Caco-2 (cell line): Measurements from ENCODE around the gene MID2. TPM values are rescaled to one million over a fixed set of nuclear protein-coding genes. Genes with fewer than 3 reads are reported as not detected.
"Not testable (repeated sequence)": the region's sequence is repeated elsewhere in the genome, so short reads cannot be mapped to it uniquely, and the experiment has no call there.

ENCODE experiments used
- BruUV-seq: library from RNA; stranded (reverse); fragments of 400-500 nt; replicated peaks from 2 replicates; lab custom pipeline; 2021; lab: Mats Ljungman, UMichigan
- CTCF ChIA-PET: fragments of 300-600 bp; sonication (Branson Sonifier 250); formaldehyde crosslinking; loops from one replicate; lab custom pipeline; 2022; ENCODE audit warnings: antibody characterized with exemption; lab: Charles Lee
- POLR2A ChIA-PET: fragments of 300-600 bp; sonication (Branson Sonifier 250); formaldehyde crosslinking; loops from one replicate; lab custom pipeline; 2022; ENCODE audit warnings: antibody characterized with exemption; lab: Charles Lee
- DNase-seq, 2 experiments: peaks; one replicate each; pipeline versions ENCODE4 v3.0.0 to v3.0.0-alpha.2; 2020 to 2022
- H3K27me3 ChIP-seq: replicated peaks from 2 replicates; pipeline ENCODE4 v1.6.0; 2011; ENCODE audit warnings: low read length; ENCODE audit not compliant: control insufficient read depth, insufficient read depth
- H3K36me3 ChIP-seq: 2 replicates; pipeline ENCODE4 v1.5.1; 2011; ENCODE audit warnings: low read length; ENCODE audit not compliant: control insufficient read depth, insufficient read depth
- H3K4me1 ChIP-seq: fragments of 250-450 bp; sonication (Bioruptor Pico); 2 replicates; pipeline ENCODE4 v1.5.1; 2020; ENCODE audit warnings: mild to moderate bottlenecking
- H3K4me3 ChIP-seq: 2 replicates; pipeline ENCODE4 v1.5.1; 2011; ENCODE audit warnings: low read depth, mild to moderate bottlenecking, control low read depth, low read length
- H3K9me3 ChIP-seq: fragments of 250-450 bp; sonication (Bioruptor Pico); 2 replicates; pipeline ENCODE4 v1.5.1; 2020; ENCODE audit warnings: mild to moderate bottlenecking, moderate library complexity
- H3K27ac Mint-ChIP-seq: one replicate; pipeline ENCODE4 v1.8.0; 2022; ENCODE audit warnings: mixed read lengths; ENCODE audit not compliant: unreplicated experiment
- H3K27me3 Mint-ChIP-seq: one replicate; pipeline ENCODE4 v1.8.0; 2022; ENCODE audit warnings: mixed read lengths; ENCODE audit not compliant: insufficient read depth, unreplicated experiment
- H3K36me3 Mint-ChIP-seq: one replicate; pipeline ENCODE4 v1.8.0; 2022; ENCODE audit warnings: mild to moderate bottlenecking, mixed read lengths; ENCODE audit not compliant: insufficient read depth, unreplicated experiment
- H3K4me1 Mint-ChIP-seq: one replicate; pipeline ENCODE4 v1.8.0; 2022; ENCODE audit warnings: low read depth, mixed read lengths; ENCODE audit not compliant: unreplicated experiment
- H3K4me3 Mint-ChIP-seq: one replicate; pipeline ENCODE4 v1.8.0; 2022; ENCODE audit warnings: mild to moderate bottlenecking, moderate library complexity, mixed read lengths; ENCODE audit not compliant: unreplicated experiment
- H3K9me3 Mint-ChIP-seq: one replicate; pipeline ENCODE4 v1.8.0; 2022; ENCODE audit warnings: mixed read lengths; ENCODE audit not compliant: unreplicated experiment
- intact Hi-C: fragments of 100-400 bp; cut with micrococcal nuclease; formaldehyde crosslinking; loops from one replicate; pipeline ENCODE4 v1.10.0; 2022; ENCODE audit not compliant: unreplicated experiment
- total RNA-seq: library from RNA; stranded (reverse); gene quantifications from 2 replicates; pipeline ENCODE4 v1.2.3, GENCODE V29; 2022
- TF ChIP-seq, protein P1 (sequence below), 2 experiments: fragments of 200-600 bp in 1 of 2; IDR thresholded peaks; 1 replicate in 1 of 2; 2 replicates in 1 of 2; pipeline versions ENCODE4 v1.5.1 to v1.8.0; 2011 to 2022; ENCODE audit warnings: antibody characterized with exemption in 1 of 2, control low read depth in 1 of 2, inconsistent platforms in 1 of 2, low read depth in 1 of 2, low read length in 1 of 2, mild to moderate bottlenecking in 1 of 2, moderate library complexity in 1 of 2; ENCODE audit not compliant: insufficient read depth in 1 of 2, severe bottlenecking in 1 of 2, unreplicated experiment in 1 of 2

MID2 gene
- total RNA-seq, 1 experiment from 2014 or later: 1.9 TPM

DNA sequence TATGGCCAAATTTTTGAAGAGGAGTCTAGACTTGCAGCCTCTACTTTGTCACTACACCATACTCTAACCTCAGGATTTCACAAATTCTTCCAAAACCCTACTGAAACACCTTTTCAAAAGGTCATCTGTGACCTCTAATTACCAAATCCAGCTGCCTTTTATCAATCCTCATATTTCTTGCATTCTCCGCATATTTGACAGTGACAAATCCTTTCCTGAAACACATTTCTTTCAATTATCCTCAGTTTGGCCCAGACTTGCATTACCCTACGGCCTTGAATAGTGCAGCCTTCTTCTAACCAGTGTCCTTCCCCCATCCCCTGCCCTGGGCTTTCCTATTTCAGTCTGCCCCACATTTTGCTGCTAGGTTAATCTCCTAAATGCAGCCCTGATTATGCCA is 25.5 kb downstream of the MID2 start:
- Mint-ChIP-seq H3K27me3 (no peaks in the 10 kb centered on the region), H3K4me3 (no peak overlapping the region), H3K4me1 (peaks cover 7% of the 10 kb centered on the region), H3K36me3 (no peaks in the 10 kb centered on the region), H3K27ac (no peak overlapping the region), H3K9me3 (no peaks in the 10 kb centered on the region)
- Histone ChIP-seq H3K27me3 (no peaks in the 10 kb centered on the region), H3K4me3 (no peak overlapping the region), H3K36me3 (no peaks in the 10 kb centered on the region), H3K4me1 (no peaks in the 10 kb centered on the region), H3K9me3 (no peaks in the 10 kb centered on the region)
- POLR2A ChIA-PET: no interaction called here
- TF ChIP-seq, protein P1, sequence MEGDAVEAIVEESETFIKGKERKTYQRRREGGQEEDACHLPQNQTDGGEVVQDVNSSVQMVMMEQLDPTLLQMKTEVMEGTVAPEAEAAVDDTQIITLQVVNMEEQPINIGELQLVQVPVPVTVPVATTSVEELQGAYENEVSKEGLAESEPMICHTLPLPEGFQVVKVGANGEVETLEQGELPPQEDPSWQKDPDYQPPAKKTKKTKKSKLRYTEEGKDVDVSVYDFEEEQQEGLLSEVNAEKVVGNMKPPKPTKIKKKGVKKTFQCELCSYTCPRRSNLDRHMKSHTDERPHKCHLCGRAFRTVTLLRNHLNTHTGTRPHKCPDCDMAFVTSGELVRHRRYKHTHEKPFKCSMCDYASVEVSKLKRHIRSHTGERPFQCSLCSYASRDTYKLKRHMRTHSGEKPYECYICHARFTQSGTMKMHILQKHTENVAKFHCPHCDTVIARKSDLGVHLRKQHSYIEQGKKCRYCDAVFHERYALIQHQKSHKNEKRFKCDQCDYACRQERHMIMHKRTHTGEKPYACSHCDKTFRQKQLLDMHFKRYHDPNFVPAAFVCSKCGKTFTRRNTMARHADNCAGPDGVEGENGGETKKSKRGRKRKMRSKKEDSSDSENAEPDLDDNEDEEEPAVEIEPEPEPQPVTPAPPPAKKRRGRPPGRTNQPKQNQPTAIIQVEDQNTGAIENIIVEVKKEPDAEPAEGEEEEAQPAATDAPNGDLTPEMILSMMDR (IDR thresholded peaks at IDR 0.05; ENCODE audit: insufficient read depth in 1 of 2, low read depth in 1 of 2, low read length in 1 of 2, severe bottlenecking in 1 of 2, unreplicated experiment in 1 of 2): no peak
- CTCF ChIA-PET: no interaction called here
- BruUV-seq: no TSS peak
- intact Hi-C loops: no loop called here
- DNase-seq: no peak

DNA sequence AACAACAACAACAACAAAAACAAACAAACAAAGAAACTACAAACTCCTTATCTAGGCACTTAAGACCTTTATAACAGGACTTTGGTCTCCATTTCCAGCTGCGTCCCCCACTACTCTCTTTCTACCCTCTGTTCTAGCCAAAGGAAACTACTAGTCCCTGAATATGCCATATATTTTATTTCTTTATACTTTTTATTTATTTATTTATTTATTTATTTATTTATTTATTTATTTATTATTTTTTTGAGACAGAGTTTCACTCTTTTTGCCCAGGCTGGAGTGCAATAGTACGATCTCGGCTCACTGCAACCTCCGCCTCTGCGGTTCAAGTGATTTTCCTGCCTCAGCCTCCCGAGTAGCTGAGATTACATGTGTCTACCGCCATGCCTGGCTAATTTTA is 26.0 kb downstream of the MID2 start:
- BruUV-seq, intact Hi-C loops, H3K4me1 Mint-ChIP-seq, DNase-seq, H3K4me1 ChIP-seq, H3K9me3 ChIP-seq, H3K4me3 ChIP-seq, H3K27me3 Mint-ChIP-seq, H3K27me3 ChIP-seq, H3K36me3 Mint-ChIP-seq, H3K27ac Mint-ChIP-seq, CTCF ChIA-PET, H3K36me3 ChIP-seq, H3K9me3 Mint-ChIP-seq, H3K4me3 Mint-ChIP-seq, POLR2A ChIA-PET: not testable (repeated sequence)

DNA sequence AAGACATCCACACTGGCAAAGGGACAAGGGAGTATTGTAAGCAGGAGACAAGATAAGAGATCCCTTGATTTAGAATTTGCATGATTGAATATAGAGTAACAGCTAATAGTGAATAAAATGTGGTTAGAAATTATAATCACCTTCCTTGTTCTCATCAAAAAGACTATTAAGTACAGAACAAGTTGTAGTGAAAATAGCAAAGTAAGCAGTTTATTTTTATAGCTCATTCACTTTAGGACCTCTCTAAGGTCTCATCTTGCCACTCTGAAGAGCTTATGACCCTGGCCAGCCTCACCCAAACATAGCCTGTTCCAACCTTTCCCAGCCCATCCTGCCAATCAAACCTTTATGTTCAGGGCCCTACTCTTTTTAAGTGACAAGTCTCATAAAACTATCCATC is 30.6 kb downstream of the MID2 start:
- H3K9me3 Mint-ChIP-seq: no peaks in the 10 kb centered on the region
- no TSS peak for BruUV-seq
- Histone ChIP-seq H3K9me3 (no peaks in the 10 kb centered on the region), H3K27me3 (no peaks in the 10 kb centered on the region), H3K36me3 (no peaks in the 10 kb centered on the region), H3K4me1 (no peaks in the 10 kb centered on the region), H3K4me3 (no peak overlapping the region)
- H3K36me3 Mint-ChIP-seq: no peaks in the 10 kb centered on the region
- H3K4me1 Mint-ChIP-seq: peaks cover 3% of the 10 kb centered on the region
- DNase-seq: no peak
- H3K27me3 Mint-ChIP-seq: no peaks in the 10 kb centered on the region
- H3K4me3 Mint-ChIP-seq: no peak overlapping the region
- TF ChIP-seq, protein P1 (IDR thresholded peaks at IDR 0.05; ENCODE audit: insufficient read depth in 1 of 2, low read depth in 1 of 2, low read length in 1 of 2, severe bottlenecking in 1 of 2, unreplicated experiment in 1 of 2): no peak
- POLR2A ChIA-PET: no interaction called here
- H3K27ac Mint-ChIP-seq: no peak overlapping the region
- CTCF ChIA-PET: no interaction called here
- intact Hi-C loops: no loop called here

DNA sequence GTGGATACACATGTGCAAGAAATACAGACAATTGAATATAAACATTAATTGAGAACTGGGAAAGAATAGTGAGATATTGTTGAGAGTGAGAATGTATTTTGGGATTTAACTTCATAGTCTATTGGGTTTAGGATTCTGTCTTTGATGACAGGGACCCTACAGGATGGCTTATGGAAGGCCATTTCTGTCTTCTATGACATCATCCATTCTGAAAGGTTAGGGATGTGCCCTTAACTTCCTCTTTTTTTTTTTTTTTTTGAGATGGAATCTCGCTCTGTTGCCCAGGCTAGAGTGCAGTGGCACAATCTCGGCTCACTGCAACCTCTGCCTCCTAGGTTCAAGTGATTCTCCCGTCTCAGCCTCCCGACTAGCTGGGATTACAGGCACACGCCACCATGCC is 31.4 kb downstream of the MID2 start:
- POLR2A ChIA-PET, H3K27ac Mint-ChIP-seq, H3K27me3 Mint-ChIP-seq, DNase-seq, H3K4me1 ChIP-seq, H3K4me1 Mint-ChIP-seq, H3K27me3 ChIP-seq, H3K4me3 Mint-ChIP-seq, H3K9me3 Mint-ChIP-seq, H3K4me3 ChIP-seq, CTCF ChIA-PET, BruUV-seq, H3K36me3 Mint-ChIP-seq, intact Hi-C loops, H3K36me3 ChIP-seq, H3K9me3 ChIP-seq: not testable (repeated sequence)
